Naive B cell (primary cell): ENCODE results near the gene SORCS2. TPM values are rescaled to one million over a fixed set of nuclear protein-coding genes. Genes with fewer than 3 reads are reported as not detected.
"Not testable (repeated sequence)": the region's sequence is repeated elsewhere in the genome, so short reads cannot be mapped to it uniquely, and the experiment has no call there.

ENCODE experiments used
- ATAC-seq, 2 donors: fragments of 150-1000 bp; cut with Tn5 transposase; 2 replicates each; pipeline ENCODE4 v1.10.0; 2021; ENCODE audit warnings: low read depth in 2 of 2, mild to moderate bottlenecking in 2 of 2, moderate library complexity in 2 of 2
- DNase-seq: peaks from one replicate; pipeline ENCODE4 v3.0.0; 2022
- H3K27ac Mint-ChIP-seq, 6 donors: one replicate each; pipeline ENCODE4 v1.8.0; 2020 to 2022; ENCODE audit warnings: mild to moderate bottlenecking in 6 of 6, mixed read lengths in 6 of 6, moderate library complexity in 5 of 6, inconsistent platforms in 2 of 6
- H3K27me3 Mint-ChIP-seq, 3 donors: one replicate each; pipeline ENCODE4 v1.8.0; 2021 to 2022; ENCODE audit warnings: mixed read lengths in 3 of 3, mild to moderate bottlenecking in 1 of 3
- H3K36me3 Mint-ChIP-seq, 2 donors: one replicate each; pipeline ENCODE4 v1.8.0; 2020 to 2022; ENCODE audit warnings: mixed read lengths in 2 of 2, inconsistent platforms in 1 of 2, mild to moderate bottlenecking in 1 of 2
- H3K4me1 Mint-ChIP-seq, 3 donors: one replicate each; pipeline ENCODE4 v1.8.0; 2020 to 2022; ENCODE audit warnings: mixed read lengths in 3 of 3, inconsistent platforms in 1 of 3, mild to moderate bottlenecking in 1 of 3, moderate library complexity in 1 of 3
- H3K4me3 Mint-ChIP-seq, 8 donors: one replicate each; pipeline ENCODE4 v1.8.0; 2020 to 2022; ENCODE audit warnings: mild to moderate bottlenecking in 8 of 8, mixed read lengths in 8 of 8, moderate library complexity in 8 of 8, inconsistent platforms in 2 of 8
- H3K9me3 Mint-ChIP-seq, 7 donors: one replicate each; pipeline ENCODE4 v1.8.0; 2020 to 2022; ENCODE audit warnings: mixed read lengths in 7 of 7, mild to moderate bottlenecking in 5 of 7, inconsistent platforms in 2 of 7, moderate library complexity in 1 of 7
- polyA plus RNA-seq, 6 donors: library from polyadenylated mRNA; unstranded; fragments of 300-500 nt; fragmentation: Illumina TruSeq; gene quantifications; one replicate each; pipeline ENCODE4 v1.2.3, GENCODE V29; 2021; ENCODE audit warnings: low read depth in 6 of 6

The SORCS2 gene
- polyA plus RNA-seq, 6 donors from 2014 or later, result not detected

GRCh38 chr4:7154351-7154981 is 37.9 kb upstream of the SORCS2 start:
- no peak for ATAC-seq
- H3K4me3 Mint-ChIP-seq, result no peak overlapping the region

DNA sequence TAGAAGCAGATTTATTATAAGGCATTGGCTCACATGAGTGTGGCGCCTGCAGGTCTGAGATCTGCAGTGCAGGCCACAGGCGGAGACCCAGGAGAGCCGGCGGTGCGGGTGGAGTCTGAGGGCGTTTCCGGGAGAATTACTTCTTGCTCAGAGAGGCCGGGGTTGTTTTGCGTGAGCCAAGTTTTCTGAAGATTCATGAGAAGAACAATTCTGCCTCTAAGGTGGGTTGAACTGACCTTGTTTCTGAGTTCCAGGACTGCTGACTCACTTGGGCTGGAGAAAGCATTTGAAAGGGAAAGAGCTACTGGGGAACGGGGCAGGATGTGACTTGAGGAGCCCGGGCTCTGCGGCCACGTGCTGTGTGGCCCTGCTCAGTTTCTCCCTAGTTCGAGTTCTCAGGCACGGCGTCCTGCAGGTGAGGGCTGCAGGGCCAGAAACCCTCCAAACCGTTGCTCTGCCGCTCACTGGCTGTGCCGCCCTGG is 36.7 kb upstream of the SORCS2 start:
- Mint-ChIP-seq H3K27me3 (peaks cover 35 to 40% (median 37%) of the 10 kb centered on the region in 3 donors), H3K36me3 (no peaks in the 10 kb centered on the region), H3K4me3 (no peak overlapping the region), H3K4me1 (no peaks in the 10 kb centered on the region), H3K9me3 (peaks cover 0 to 2% (median 0%) of the 10 kb centered on the region in 7 donors), H3K27ac (no peak overlapping the region)
- ATAC-seq (no peak), DNase-seq (no peak)

More at GRCh38 chr4:7154351-7154981, 37.9 kb upstream of the SORCS2 start:
- no peaks in the 10 kb centered on the region for H3K36me3 Mint-ChIP-seq
- no peaks in the 10 kb centered on the region for H3K4me1 Mint-ChIP-seq
- H3K9me3 Mint-ChIP-seq, result peaks cover 0 to 2% (median 0%) of the 10 kb centered on the region in 7 donors
- H3K27me3 Mint-ChIP-seq, result peaks cover 33 to 39% (median 36%) of the 10 kb centered on the region in 3 donors
- H3K27ac Mint-ChIP-seq, result no peak overlapping the region
- no peak for DNase-seq

DNA sequence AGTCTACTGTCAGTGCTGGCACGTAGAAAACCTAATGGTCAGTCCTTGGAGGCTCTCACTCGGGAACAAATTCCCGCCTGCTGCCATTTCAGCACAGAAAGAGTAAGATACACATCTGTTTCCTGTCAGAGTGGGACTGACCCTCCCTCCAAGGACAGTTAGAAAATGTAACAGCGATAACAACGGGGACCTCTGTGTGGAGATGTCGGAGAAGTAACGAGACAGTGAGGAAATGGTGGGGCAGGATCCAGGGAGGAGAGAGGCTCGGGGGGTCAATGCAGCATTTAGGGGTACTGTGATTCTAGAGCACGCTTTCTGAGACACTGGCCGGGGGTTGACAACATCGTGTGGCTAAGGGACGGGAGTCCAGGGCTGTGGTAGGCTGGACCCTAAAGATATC is 36.0 kb upstream of the SORCS2 start:
- H3K9me3 Mint-ChIP-seq, result peaks cover 0 to 2% (median 0%) of the 10 kb centered on the region in 7 donors
- H3K36me3 Mint-ChIP-seq, result no peaks in the 10 kb centered on the region
- H3K27me3 Mint-ChIP-seq, result peaks cover 33 to 47% (median 42%) of the 10 kb centered on the region in 3 donors
- peak overlapping the region in 2 of 6 donors; percentile 8 to 53 for H3K27ac Mint-ChIP-seq
- no peak for ATAC-seq
- DNase-seq, result no peak
- H3K4me1 Mint-ChIP-seq, result no peaks in the 10 kb centered on the region
- peak overlapping the region in 1 of 8 donors; percentile 64 for H3K4me3 Mint-ChIP-seq

GRCh38 chr4:7156761-7157488 is 35.4 kb upstream of the SORCS2 start:
- Mint-ChIP-seq H3K27ac (peak overlapping the region in 2 of 6 donors; percentile 8 to 53), H3K4me1 (no peaks in the 10 kb centered on the region), H3K27me3 (peaks cover 33 to 52% (median 47%) of the 10 kb centered on the region in 3 donors), H3K4me3 (peak overlapping the region in 1 of 8 donors; percentile 64), H3K36me3 (no peaks in the 10 kb centered on the region), H3K9me3 (peaks cover 0 to 2% (median 0%) of the 10 kb centered on the region in 7 donors)
- ATAC-seq (no peak), DNase-seq (no peak)

GRCh38 chr4:7157666-7158065 is 34.7 kb upstream of the SORCS2 start:
- H3K27ac Mint-ChIP-seq, result no peak overlapping the region
- H3K4me1 Mint-ChIP-seq, result no peaks in the 10 kb centered on the region
- DNase-seq (no peak), ATAC-seq (no peak)
- H3K27me3 Mint-ChIP-seq, result peaks cover 33 to 52% (median 49%) of the 10 kb centered on the region in 3 donors
- no peak overlapping the region for H3K4me3 Mint-ChIP-seq
- no peaks in the 10 kb centered on the region for H3K36me3 Mint-ChIP-seq
- H3K9me3 Mint-ChIP-seq, result peaks cover 0 to 2% (median 0%) of the 10 kb centered on the region in 7 donors

- H3K27ac Mint-ChIP-seq, result peak overlapping the region in 1 of 6 donors; percentile 14
- no peaks in the 10 kb centered on the region for H3K9me3 Mint-ChIP-seq
- no peak overlapping the region for H3K4me3 Mint-ChIP-seq
- ATAC-seq (no peak), DNase-seq (no peak)
- no peaks in the 10 kb centered on the region for H3K4me1 Mint-ChIP-seq
- peaks cover 28 to 52% (median 49%) of the 10 kb centered on the region in 3 donors for H3K27me3 Mint-ChIP-seq
- H3K36me3 Mint-ChIP-seq, result no peaks in the 10 kb centered on the region
These were observed 34.1 kb upstream of the SORCS2 start for GRCh38 chr4:7158081-7158750.

DNA sequence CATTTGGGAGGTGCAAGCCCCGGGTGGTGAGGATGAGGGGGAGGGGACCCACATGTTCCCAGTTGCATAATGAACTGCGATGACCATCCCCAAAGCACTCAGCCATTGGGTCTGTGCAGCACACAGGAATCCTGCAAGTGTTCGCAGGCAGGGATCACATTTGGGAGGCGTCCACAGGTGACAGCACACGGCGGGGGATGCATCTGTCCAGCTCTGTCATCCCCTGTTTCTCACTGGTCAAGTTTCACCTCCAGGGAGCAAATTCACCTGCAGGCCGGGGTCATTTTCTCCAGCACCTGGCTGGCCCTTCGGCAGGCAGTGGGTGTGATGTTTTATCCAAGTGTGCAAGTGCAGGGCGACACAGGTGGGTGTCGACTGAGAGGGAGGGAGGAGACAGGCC is 33.3 kb upstream of the SORCS2 start:
- Mint-ChIP-seq H3K4me1 (no peaks in the 10 kb centered on the region), H3K9me3 (no peaks in the 10 kb centered on the region), H3K36me3 (no peaks in the 10 kb centered on the region), H3K4me3 (peak overlapping the region in 1 of 8 donors; percentile 22), H3K27me3 (peaks cover 28 to 52% (median 49%) of the 10 kb centered on the region in 3 donors), H3K27ac (no peak overlapping the region)
- ATAC-seq (no peak), DNase-seq (no peak)

- no peaks in the 10 kb centered on the region for H3K36me3 Mint-ChIP-seq
- H3K4me3 Mint-ChIP-seq, result no peak overlapping the region
- H3K9me3 Mint-ChIP-seq, result no peaks in the 10 kb centered on the region
- no peaks in the 10 kb centered on the region for H3K4me1 Mint-ChIP-seq
- H3K27me3 Mint-ChIP-seq, result peaks cover 27 to 49% (median 43%) of the 10 kb centered on the region in 3 donors
- DNase-seq (no peak), ATAC-seq (no peak)
- no peak overlapping the region for H3K27ac Mint-ChIP-seq
These were observed 32.4 kb upstream of the SORCS2 start for GRCh38 chr4:7159923-7160322.

DNA sequence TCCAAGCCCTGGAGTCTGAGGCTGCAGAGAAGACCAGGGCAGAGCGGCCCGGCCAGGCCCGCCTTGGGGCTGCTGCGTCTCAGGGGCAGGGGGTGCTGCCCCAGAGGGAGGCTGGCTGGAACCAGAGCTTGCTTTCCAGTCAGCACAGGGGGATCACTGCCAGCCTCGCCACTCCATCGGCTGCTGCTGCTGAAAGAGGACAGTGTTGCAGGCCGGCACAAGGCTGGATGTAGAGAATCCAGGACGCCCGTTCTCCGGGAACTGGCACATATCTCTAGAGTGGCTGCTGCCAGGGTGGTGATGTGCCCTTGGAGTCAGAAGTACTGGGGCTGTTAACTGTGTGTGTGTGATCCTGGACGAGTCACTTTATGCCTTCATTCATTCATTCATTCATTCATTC is 31.9 kb upstream of the SORCS2 start:
- Mint-ChIP-seq H3K9me3 (no peaks in the 10 kb centered on the region), H3K4me1 (no peaks in the 10 kb centered on the region), H3K27ac (no peak overlapping the region), H3K27me3 (peaks cover 22 to 44% (median 39%) of the 10 kb centered on the region in 3 donors), H3K36me3 (no peaks in the 10 kb centered on the region), H3K4me3 (no peak overlapping the region)
- ATAC-seq (no peak), DNase-seq (no peak)

DNA sequence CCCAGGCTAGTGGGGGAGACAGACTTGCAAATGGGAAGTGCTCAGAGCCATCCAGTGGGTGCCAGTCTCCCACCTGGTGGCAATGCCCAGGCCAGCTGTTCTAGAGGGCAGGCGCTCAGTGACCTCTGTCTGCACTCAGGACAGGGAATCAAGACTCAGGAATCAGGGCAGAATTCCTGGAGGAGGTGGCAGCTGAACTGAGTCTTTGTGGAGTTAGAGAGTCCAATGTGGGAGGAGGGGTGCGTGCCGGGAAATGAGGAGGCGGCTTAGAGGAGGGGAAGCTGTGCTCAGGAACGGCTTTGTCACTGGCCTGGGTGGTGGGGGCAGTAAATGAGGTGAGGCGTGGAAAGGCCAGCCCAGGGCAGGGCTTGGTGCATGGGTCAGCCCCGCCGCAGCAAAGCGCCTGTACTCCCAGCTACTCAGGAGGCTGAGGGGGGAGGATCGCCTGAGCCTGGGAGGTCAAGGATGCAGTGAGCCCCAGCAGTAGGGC is 31.3 kb upstream of the SORCS2 start:
- ATAC-seq, result no peak
- DNase-seq, result no peak
- Mint-ChIP-seq H3K4me1 (no peaks in the 10 kb centered on the region), H3K9me3 (no peaks in the 10 kb centered on the region), H3K36me3 (no peaks in the 10 kb centered on the region), H3K27me3 (peaks cover 21 to 42% (median 39%) of the 10 kb centered on the region in 3 donors), H3K27ac (no peak overlapping the region), H3K4me3 (no peak overlapping the region)

DNA sequence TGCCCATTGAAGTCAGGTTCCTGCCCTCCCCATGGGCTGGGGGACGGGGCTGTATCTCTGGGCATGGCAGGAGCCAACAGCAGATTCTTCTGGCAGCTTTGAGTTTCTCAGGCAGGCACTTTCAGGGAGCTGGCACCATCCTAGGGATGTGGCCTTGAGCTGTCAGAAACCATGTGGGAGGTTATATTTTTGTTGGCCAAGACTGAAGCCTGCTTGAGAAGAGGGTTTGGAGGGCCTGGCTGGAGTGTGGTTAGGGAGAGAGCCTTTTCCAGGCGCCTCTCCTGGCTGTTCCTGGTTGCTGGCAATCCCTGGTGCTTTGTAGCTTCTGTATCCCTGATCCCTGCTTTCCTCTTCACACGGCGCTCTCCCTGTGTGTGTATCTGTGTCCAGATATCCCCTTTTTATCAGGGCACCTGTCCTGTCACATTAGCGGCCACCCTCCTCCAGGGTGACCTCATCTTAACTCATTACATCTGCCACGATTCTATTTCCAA is 30.6 kb upstream of the SORCS2 start:
- no peak for DNase-seq
- Mint-ChIP-seq H3K27me3 (peaks cover 14 to 42% (median 31%) of the 10 kb centered on the region in 3 donors), H3K36me3 (no peaks in the 10 kb centered on the region), H3K9me3 (no peaks in the 10 kb centered on the region), H3K4me1 (no peaks in the 10 kb centered on the region), H3K27ac (no peak overlapping the region), H3K4me3 (no peak overlapping the region)
- ATAC-seq, result no peak

DNA sequence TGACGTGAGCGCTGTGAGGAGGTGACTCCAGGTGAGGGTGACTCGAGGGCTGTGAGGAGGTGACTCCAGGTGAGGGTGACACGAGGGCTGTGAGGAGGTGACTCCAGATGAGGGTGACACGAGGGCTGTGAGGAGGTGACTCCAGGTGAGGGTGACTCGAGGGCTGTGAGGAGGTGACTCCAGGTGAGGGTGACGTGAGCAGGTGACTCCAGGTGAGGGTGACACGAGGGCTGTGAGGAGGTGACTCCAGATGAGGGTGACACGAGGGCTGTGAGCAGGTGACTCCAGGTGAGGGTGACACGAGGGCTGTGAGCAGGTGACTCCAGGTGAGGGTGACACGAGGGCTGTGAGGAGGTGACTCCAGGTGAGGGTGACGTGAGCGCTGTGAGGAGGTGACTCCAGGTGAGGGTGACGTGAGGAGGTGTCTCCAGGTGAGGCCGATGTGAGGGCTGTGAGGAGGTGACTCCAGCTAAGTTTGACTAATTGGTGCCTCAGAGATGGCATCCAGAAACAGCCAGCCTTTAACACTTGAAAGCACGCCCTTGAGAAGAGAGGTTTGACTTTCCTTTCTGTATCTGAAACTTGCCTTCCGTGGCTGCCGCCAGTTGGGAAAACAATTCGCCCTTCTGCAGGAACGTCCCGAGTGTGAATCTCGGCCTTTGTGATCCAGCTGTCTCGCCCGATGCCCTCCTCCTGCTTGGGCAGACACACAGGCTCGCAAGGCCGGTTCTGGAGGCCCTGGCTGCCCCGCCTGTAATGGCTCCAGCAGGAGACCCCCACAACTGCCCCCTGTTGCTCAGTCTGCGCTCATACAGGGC is 27.1 kb upstream of the SORCS2 start:
- DNase-seq, H3K36me3 Mint-ChIP-seq, H3K9me3 Mint-ChIP-seq, H3K4me3 Mint-ChIP-seq, ATAC-seq: not testable (repeated sequence)
- Mint-ChIP-seq H3K4me1 (peaks cover 6 to 17% (median 9%) of the 10 kb centered on the region in 3 donors), H3K27ac (peak overlapping the region in 1 of 6 donors; percentile 26), H3K27me3 (peaks cover 4 to 19% (median 16%) of the 10 kb centered on the region in 3 donors)

DNA sequence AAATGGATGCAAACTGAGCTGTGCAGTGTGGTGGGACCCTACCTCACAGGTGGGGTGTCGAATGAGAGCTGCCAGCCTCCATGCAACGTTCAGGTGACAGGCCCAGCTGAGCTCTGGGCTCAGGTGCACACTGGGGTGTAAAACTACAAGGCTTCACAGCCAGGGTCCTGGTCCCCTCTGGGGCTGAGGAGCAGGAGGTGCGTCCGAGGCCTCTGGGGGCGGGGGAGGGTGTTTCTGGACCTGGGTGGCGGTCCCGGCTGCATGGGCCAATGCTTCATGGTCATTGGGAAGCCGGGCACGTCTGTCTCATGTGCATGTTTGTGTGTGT is 26.5 kb upstream of the SORCS2 start:
- ATAC-seq (no peak), DNase-seq (no peak)
- no peak overlapping the region for H3K4me3 Mint-ChIP-seq
- H3K9me3 Mint-ChIP-seq, result no peaks in the 10 kb centered on the region
- H3K4me1 Mint-ChIP-seq, result peaks cover 7 to 17% (median 9%) of the 10 kb centered on the region in 3 donors
- no peak overlapping the region for H3K27ac Mint-ChIP-seq
- H3K27me3 Mint-ChIP-seq, result peaks cover under 1 to 16% (median 14%) of the 10 kb centered on the region in 3 donors
- no peaks in the 10 kb centered on the region for H3K36me3 Mint-ChIP-seq
